ENCODE results near the gene RGS6.

Gene RGS6

GRCh38 chr14:72524295-72524629 is 592.0 kb downstream of the RGS6 start:
- no peak for DNase-seq (ENCODE audit: low spot score)

- DNase-seq (ENCODE audit: low spot score): no peak
Observed at GRCh38 chr14:72525087-72525915, 593.1 kb downstream of the RGS6 start.

- no peak for DNase-seq (ENCODE audit: low spot score)
Observed at GRCh38 chr14:72527591-72527990, 595.4 kb downstream of the RGS6 start.

- DNase-seq (ENCODE audit: low spot score): no peak
Observed at GRCh38 chr14:72528059-72528862, 596.0 kb downstream of the RGS6 start.

- no peak for DNase-seq (ENCODE audit: low spot score)
Observed at GRCh38 chr14:72528863-72529175, 596.6 kb downstream of the RGS6 start.

GRCh38 chr14:72532686-72533454 is 600.6 kb downstream of the RGS6 start:
- DNase-seq (ENCODE audit: low spot score): no peak

- DNase-seq (ENCODE audit: low spot score): no peak
Observed at GRCh38 chr14:72535485-72535884, 603.3 kb downstream of the RGS6 start.

- no peak for DNase-seq (ENCODE audit: low spot score)
Observed at GRCh38 chr14:72538387-72538786, 606.2 kb downstream of the RGS6 start.

- no peak for DNase-seq (ENCODE audit: low spot score)
Observed at GRCh38 chr14:72539661-72540315, 607.6 kb downstream of the RGS6 start.

GRCh38 chr14:72540836-72541235 is 608.6 kb downstream of the RGS6 start:
- no peak for DNase-seq (ENCODE audit: low spot score)

GRCh38 chr14:72541546-72541945 is 609.3 kb downstream of the RGS6 start:
- no peak for DNase-seq (ENCODE audit: low spot score)

- DNase-seq (ENCODE audit: low spot score): no peak
Observed at GRCh38 chr14:72543341-72543740, 611.1 kb downstream of the RGS6 start.

- DNase-seq (ENCODE audit: low spot score): no peak
Observed at GRCh38 chr14:72544615-72545387, 612.6 kb downstream of the RGS6 start.

- DNase-seq (ENCODE audit: low spot score): no peak
Observed at GRCh38 chr14:72545411-72546311, 613.4 kb downstream of the RGS6 start.

- no peak for DNase-seq (ENCODE audit: low spot score)
Observed at GRCh38 chr14:72546344-72547016, 614.3 kb downstream of the RGS6 start.

- no peak for DNase-seq (ENCODE audit: low spot score)
Observed at GRCh38 chr14:72547999-72548398, 615.8 kb downstream of the RGS6 start.

- no peak for DNase-seq (ENCODE audit: low spot score)
Observed at GRCh38 chr14:72549026-72549425, 616.8 kb downstream of the RGS6 start.

- no peak for DNase-seq (ENCODE audit: low spot score)
Observed at GRCh38 chr14:72549854-72550253, 617.6 kb downstream of the RGS6 start.

GRCh38 chr14:72550513-72550912 is 618.3 kb downstream of the RGS6 start:
- no peak for DNase-seq (ENCODE audit: low spot score)

- no peak for DNase-seq (ENCODE audit: low spot score)
Observed at GRCh38 chr14:72552236-72552635, 620.0 kb downstream of the RGS6 start.
